GM21717 (cell line): Measurements from ENCODE around the gene EBNA1BP2.
"Not testable (repeated sequence)": the region's sequence is repeated elsewhere in the genome, so short reads cannot be mapped to it uniquely, and the experiment has no call there.

Source experiments
- ATAC-seq: cut with Tn5 transposase; IDR thresholded peaks from one replicate; pipeline ENCODE4 v1.9.1; 2021; ENCODE audit warnings: mild to moderate bottlenecking, moderate library complexity; ENCODE audit not compliant: unreplicated experiment

Gene EBNA1BP2

GRCh38 chr1:43171876-43172526, at the start of gene EBNA1BP2, which contains the start of gene CFAP57:
Gene EBNA1BP2 (minus strand): TSS chr1:43172290. CDS start chr1:43172118, 172 bp downstream.
Gene CFAP57 (plus strand): TSS chr1:43172330. CDS start chr1:43172754, 424 bp downstream.
- ATAC-seq, result peak; percentile 83

- no peak for ATAC-seq
These were observed 49.7 kb upstream of the EBNA1BP2 start for GRCh38 chr1:43221797-43222196.

GRCh38 chr1:43220905-43221778, 49.1 kb upstream of the EBNA1BP2 start:
- ATAC-seq, result peak; percentile 61

- no peak for ATAC-seq
These were observed 45.7 kb upstream of the EBNA1BP2 start for GRCh38 chr1:43217747-43218146.

- no peak for ATAC-seq
These were observed 42.7 kb upstream of the EBNA1BP2 start for GRCh38 chr1:43214501-43215444.

GRCh38 chr1:43208277-43208676, 36.2 kb upstream of the EBNA1BP2 start:
- not testable (repeated sequence) for ATAC-seq

GRCh38 chr1:43207229-43207853, 35.3 kb upstream of the EBNA1BP2 start:
- ATAC-seq, result no peak

GRCh38 chr1:43206600-43207228, 34.6 kb upstream of the EBNA1BP2 start:
- ATAC-seq, result no peak

- ATAC-seq, result no peak
These were observed 33.6 kb upstream of the EBNA1BP2 start for GRCh38 chr1:43205671-43206070.

- ATAC-seq, result no peak
These were observed 32.3 kb upstream of the EBNA1BP2 start for GRCh38 chr1:43204394-43204793.

GRCh38 chr1:43203859-43204258, 31.8 kb upstream of the EBNA1BP2 start:
- ATAC-seq, result no peak

GRCh38 chr1:43199093-43199726, 27.1 kb upstream of the EBNA1BP2 start:
- ATAC-seq, result peak; percentile 80

- no peak for ATAC-seq
These were observed 25.4 kb upstream of the EBNA1BP2 start for GRCh38 chr1:43197343-43198127.

GRCh38 chr1:43194509-43194908, 22.4 kb upstream of the EBNA1BP2 start:
- no peak for ATAC-seq

GRCh38 chr1:43188106-43188505, 16.0 kb upstream of the EBNA1BP2 start:
- no peak for ATAC-seq

- no peak for ATAC-seq
These were observed 12.9 kb upstream of the EBNA1BP2 start for GRCh38 chr1:43184995-43185394.

GRCh38 chr1:43184388-43184787, 12.3 kb upstream of the EBNA1BP2 start:
- no peak for ATAC-seq

GRCh38 chr1:43177691-43178090, 5.6 kb upstream of the EBNA1BP2 start:
- ATAC-seq, result no peak

GRCh38 chr1:43174873-43175272, 2.8 kb upstream of the EBNA1BP2 start:
- no peak for ATAC-seq
